ENCODE results near the gene ADAMTSL2. TPM values are rescaled to one million over a fixed set of nuclear protein-coding genes. Genes with fewer than 3 reads are reported as not detected.
"Not testable (repeated sequence)": the region's sequence is repeated elsewhere in the genome, so short reads cannot be mapped to it uniquely, and the experiment has no call there.

ADAMTSL2 gene
- total RNA-seq, 1 donor from 2014 or later, result 10.1 TPM

DNA sequence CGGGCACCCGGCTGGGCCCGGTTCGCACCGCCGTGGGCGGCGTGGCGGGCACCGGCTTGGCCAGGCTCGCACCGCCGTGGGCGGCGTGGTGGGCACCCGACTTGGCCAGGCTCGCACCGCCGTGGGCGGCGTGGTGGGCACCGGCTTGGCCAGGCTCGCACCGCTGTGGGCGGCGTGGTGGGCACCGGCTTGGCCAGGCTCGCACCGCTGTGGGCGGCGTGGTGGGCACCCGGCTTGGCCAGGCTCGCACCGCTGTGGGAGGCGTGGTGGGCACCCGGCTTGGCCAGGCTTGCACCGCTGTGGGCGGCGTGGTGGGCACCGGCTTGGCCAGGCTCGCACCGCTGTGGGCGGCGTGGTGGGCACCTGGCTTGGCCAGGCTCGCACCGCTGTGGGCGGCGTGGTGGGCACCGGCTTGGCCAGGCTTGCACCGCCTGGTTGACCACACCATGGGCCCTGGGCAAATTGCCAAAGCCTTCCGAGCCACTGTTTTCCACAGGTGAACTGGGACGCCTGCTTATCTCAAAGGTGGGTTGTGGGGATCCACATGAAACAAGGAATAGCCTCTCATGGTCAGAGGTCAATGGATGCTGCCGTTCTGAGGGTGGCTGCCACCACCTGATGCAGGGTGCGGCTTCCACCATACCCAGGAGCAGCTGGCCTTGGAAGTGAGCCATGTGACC is 28.2 kb downstream of the ADAMTSL2 start:
- ATAC-seq (no peak), DNase-seq (no peak)
- Histone ChIP-seq H3K27ac (no peak overlapping the region), H3K4me1 (peaks cover 48% of the 10 kb centered on the region), H3K27me3 (ENCODE audit: low read depth) (no peaks in the 10 kb centered on the region), H3K9me3 (no peaks in the 10 kb centered on the region), H3K4me3 (no peak overlapping the region), H3K36me3 (no peaks in the 10 kb centered on the region)
- TF ChIP-seq, protein P1, sequence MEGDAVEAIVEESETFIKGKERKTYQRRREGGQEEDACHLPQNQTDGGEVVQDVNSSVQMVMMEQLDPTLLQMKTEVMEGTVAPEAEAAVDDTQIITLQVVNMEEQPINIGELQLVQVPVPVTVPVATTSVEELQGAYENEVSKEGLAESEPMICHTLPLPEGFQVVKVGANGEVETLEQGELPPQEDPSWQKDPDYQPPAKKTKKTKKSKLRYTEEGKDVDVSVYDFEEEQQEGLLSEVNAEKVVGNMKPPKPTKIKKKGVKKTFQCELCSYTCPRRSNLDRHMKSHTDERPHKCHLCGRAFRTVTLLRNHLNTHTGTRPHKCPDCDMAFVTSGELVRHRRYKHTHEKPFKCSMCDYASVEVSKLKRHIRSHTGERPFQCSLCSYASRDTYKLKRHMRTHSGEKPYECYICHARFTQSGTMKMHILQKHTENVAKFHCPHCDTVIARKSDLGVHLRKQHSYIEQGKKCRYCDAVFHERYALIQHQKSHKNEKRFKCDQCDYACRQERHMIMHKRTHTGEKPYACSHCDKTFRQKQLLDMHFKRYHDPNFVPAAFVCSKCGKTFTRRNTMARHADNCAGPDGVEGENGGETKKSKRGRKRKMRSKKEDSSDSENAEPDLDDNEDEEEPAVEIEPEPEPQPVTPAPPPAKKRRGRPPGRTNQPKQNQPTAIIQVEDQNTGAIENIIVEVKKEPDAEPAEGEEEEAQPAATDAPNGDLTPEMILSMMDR (IDR thresholded peaks at IDR 0.05), result no peak
- intact Hi-C loops (cut with DNase I), result no loop called here

DNA sequence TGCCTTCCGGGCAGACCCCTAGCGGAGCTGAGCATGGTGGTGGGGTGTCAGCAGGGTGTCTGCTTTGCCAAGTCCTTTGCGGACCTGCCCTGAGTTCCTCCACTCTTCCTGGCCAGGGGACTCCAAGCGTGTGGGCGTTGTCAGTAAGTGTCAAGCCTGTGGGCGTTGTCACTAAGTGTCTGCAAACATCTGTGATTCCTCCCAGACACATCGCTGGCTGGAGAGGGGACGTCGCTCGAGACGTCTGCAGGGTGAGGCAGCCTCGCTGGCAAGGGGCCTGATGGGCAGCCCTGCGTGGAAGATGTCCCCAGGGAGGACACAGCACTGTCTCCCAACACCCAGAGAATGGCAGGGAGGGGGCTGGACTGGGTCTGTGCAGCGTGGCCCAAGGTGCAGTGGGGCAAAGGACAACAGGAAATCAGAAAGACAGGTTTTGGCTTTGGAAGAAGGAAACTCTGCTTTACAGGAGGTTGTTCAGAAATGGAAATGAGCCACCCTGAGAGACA is 28.8 kb downstream of the ADAMTSL2 start:
- ATAC-seq (peak; percentile 31 to 53), DNase-seq (no peak)
- H3K36me3 ChIP-seq, result no peaks in the 10 kb centered on the region
- peaks cover 42% of the 10 kb centered on the region for H3K4me1 ChIP-seq
- no peak overlapping the region for H3K27ac ChIP-seq
- no peaks in the 10 kb centered on the region for H3K9me3 ChIP-seq
- intact Hi-C loops (cut with DNase I), result no loop called here
- no peak overlapping the region for H3K4me3 ChIP-seq
- TF ChIP-seq, protein P1 (IDR thresholded peaks at IDR 0.05), result no peak
- no peaks in the 10 kb centered on the region for H3K27me3 ChIP-seq (ENCODE audit: low read depth)

DNA sequence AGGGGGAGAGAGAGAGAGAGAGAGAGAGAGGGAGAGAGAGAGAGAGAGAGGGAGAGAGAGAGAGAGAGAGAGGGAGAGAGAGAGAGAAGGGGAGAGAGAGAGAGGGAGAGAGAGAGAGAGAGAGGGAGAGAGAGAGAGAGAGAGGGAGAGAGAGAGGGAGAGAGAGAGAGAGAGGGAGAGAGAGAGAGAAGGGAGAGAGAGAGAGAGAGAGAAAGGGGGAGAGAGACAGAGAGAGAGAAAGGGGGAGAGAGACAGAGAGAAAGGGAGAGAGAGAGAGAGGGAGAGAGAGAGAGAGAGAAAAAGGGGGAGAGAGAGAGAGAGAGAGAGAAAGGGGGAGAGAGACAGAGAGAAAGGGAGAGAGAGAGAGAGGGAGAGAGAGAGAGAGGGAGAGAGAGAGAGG is 29.3 kb downstream of the ADAMTSL2 start:
- H3K27me3 ChIP-seq (ENCODE audit: low read depth); DNase-seq; ATAC-seq; H3K36me3 ChIP-seq; H3K27ac ChIP-seq; H3K9me3 ChIP-seq; H3K4me3 ChIP-seq; intact Hi-C loops (cut with DNase I): not testable (repeated sequence)
- H3K4me1 ChIP-seq, result peaks cover 37% of the 10 kb centered on the region

DNA sequence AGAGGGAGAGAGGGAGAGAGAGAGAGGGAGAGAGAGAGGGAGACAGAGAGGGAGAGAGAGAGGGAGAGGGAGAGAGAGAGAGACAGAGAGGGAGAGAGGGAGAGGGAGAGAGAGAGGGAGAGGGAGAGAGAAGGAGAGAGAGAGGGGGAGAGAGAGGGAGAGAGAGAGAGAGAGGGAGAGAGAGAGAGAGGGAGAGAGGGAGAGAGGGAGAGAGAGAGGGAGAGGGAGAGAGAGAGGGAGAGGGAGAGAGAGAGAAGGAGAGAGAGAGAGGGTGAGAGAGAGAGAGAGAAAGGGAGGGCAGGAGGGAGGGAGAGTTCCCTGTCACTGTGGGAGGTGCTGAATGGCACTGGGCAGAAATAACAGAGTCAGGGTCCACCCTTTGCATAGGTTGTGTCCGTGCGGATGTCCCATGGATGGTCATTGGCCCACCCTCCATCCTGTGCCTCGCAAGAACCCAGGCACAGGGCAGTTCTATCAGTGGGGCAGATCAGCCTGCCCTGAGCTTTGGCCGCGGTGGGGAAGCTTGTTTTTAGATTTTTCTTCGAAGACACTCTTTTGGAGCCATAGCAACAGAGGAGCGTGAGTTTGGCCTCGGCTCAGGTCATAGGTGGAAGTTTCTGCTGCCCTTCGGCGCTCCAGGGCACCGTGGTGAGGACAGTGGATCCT is 30.1 kb downstream of the ADAMTSL2 start:
- TF ChIP-seq, protein P1 (IDR thresholded peaks at IDR 0.05), result no peak
- intact Hi-C loops (cut with DNase I), result no loop called here
- no peaks in the 10 kb centered on the region for H3K36me3 ChIP-seq
- peak overlapping the region; percentile 69 for H3K27ac ChIP-seq
- DNase-seq, result no peak
- ATAC-seq, result no peak
- H3K4me1 ChIP-seq, result peaks cover 32% of the 10 kb centered on the region
- no peak overlapping the region for H3K4me3 ChIP-seq
- no peaks in the 10 kb centered on the region for H3K27me3 ChIP-seq (ENCODE audit: low read depth)
- no peaks in the 10 kb centered on the region for H3K9me3 ChIP-seq

DNA sequence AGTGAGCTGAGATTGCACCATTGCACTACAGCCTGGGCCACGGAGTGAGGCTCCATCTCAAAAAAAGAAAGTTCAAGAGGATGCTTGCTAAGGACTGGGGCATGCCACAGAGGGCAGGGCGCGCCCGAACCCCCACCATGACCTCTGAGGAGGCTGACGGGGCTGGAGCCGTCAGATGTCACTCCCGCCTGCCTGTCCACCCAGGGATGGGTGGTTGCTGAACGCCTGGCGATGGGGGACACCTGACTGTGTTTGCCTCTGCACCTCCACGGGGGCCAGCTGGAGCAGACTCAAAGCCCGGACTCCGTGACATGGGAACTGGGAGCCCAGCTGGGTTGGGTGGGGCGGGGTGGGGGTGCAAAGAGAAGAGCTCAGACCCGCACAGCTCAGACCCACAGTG is 31.9 kb downstream of the ADAMTSL2 start:
- DNase-seq, result no peak
- Histone ChIP-seq H3K27me3 (ENCODE audit: low read depth) (no peaks in the 10 kb centered on the region), H3K27ac (no peak overlapping the region), H3K36me3 (peaks cover 6% of the 10 kb centered on the region), H3K4me3 (no peak overlapping the region), H3K9me3 (no peaks in the 10 kb centered on the region), H3K4me1 (peaks cover 15% of the 10 kb centered on the region)
- TF ChIP-seq, protein P1 (IDR thresholded peaks at IDR 0.05), result no peak
- intact Hi-C loops (cut with DNase I), result no loop called here
- no peak for ATAC-seq

DNA sequence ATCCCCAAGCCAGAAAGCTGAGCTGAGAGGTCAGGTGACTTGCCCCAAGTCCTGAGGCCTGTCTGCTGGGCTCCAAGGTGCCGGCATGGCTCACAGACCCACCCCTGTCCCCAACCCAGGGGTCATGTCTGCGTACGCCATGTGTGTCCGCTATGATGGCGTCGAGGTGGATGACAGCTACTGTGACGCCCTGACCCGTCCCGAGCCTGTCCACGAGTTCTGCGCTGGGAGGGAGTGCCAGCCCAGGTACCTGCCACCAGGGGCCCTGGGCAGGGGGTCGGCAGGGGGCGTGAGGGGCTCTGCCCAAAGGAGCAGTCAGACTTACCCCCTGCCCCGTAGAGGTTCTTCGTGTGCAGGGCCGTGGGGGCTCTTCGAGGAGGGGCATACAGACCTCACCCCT is 32.3 kb downstream of the ADAMTSL2 start:
- Histone ChIP-seq H3K36me3 (peaks cover 6% of the 10 kb centered on the region), H3K4me1 (peaks cover 15% of the 10 kb centered on the region), H3K27me3 (ENCODE audit: low read depth) (no peaks in the 10 kb centered on the region), H3K4me3 (no peak overlapping the region), H3K9me3 (no peaks in the 10 kb centered on the region), H3K27ac (no peak overlapping the region)
- no peak for DNase-seq
- TF ChIP-seq, protein P1 (IDR thresholded peaks at IDR 0.05), result no peak
- ATAC-seq, result no peak
- intact Hi-C loops (cut with DNase I), result no loop called here
